ENCODE data around the gene NFKB2. TPM values are rescaled to one million over a fixed set of nuclear protein-coding genes. Genes with fewer than 3 reads are reported as not detected.

NFKB2 gene
- total and polyA plus RNA-seq, 10 donors = 34.7 to 161 (median 57.1) TPM

DNA sequence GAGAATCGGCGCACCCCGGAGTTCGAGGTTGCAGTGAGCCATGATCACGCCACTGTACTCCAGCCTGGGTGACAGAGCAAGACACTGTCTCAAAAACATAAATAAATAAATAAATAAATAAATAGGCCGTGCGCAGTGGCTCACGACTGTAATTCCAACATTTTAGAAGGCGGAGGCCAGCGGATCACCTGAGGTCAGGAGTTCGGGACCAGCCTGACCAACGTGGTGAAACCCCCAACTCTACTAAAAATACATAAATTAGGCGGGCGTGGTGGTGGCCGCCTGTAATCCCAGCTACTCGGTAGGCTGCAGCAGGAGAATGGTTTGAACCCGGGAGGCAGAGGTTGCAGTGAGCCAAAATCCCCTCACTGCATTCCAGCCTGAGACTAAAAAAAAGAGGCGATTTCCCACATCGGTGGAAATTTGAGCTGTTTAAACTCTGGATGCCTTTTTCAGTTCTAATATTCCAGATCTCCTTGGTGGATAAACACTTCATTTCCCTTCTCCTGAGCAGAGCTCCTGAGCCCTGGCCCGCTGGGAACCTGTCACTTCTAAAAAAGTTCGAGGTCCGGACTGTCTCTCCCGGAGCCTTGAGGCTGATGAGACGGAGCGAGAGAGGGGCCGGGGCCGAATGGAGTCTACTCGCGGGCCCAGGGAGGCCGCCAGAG is 2.0 kb upstream of the NFKB2 start:
- Histone ChIP-seq H3K27me3 (replicated peaks in 1 of 7) (no peaks in the 10 kb centered on the region), H3K4me3 (peak overlapping the region; percentile 67 to 95 (median 84)), H3K4me1 (peaks cover 23 to 58% (median 38%) of the 10 kb centered on the region in 6 donors), H3K9me3 (no peaks in the 10 kb centered on the region), H3K27ac (peak overlapping the region; percentile 88 to 100 (median 99)), H3K36me3 (peaks cover 0 to 23% (median 21%) of the 10 kb centered on the region in 6 donors)
- intact Hi-C loops (cut with DNase I; ENCODE audit: low total_unique reads) = loop anchor here (10.0 kb wide), 2 partner anchors 81 to 191 kb away; no protein-coding TSS in a partner anchor
- WGBS, 5 donors = 30 to 36% (median 34%) methylated on average over 29 to 30 of the region's 30 CpGs
- TF ChIP-seq POLR2A (IDR thresholded peaks at IDR 0.05) (no peak), POLR2AphosphoS5 (IDR thresholded peaks at IDR 0.05) (no peak)
- TF ChIP-seq, protein P1, sequence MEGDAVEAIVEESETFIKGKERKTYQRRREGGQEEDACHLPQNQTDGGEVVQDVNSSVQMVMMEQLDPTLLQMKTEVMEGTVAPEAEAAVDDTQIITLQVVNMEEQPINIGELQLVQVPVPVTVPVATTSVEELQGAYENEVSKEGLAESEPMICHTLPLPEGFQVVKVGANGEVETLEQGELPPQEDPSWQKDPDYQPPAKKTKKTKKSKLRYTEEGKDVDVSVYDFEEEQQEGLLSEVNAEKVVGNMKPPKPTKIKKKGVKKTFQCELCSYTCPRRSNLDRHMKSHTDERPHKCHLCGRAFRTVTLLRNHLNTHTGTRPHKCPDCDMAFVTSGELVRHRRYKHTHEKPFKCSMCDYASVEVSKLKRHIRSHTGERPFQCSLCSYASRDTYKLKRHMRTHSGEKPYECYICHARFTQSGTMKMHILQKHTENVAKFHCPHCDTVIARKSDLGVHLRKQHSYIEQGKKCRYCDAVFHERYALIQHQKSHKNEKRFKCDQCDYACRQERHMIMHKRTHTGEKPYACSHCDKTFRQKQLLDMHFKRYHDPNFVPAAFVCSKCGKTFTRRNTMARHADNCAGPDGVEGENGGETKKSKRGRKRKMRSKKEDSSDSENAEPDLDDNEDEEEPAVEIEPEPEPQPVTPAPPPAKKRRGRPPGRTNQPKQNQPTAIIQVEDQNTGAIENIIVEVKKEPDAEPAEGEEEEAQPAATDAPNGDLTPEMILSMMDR (IDR thresholded peaks at IDR 0.05 in 8 of 11, conservative IDR thresholded peaks at IDR 0.05 in 3 of 11) = peak in 9 of 11 experiments; percentile 95 to 99 (median 98)
- DNase-seq = peak; percentile 82

DNA sequence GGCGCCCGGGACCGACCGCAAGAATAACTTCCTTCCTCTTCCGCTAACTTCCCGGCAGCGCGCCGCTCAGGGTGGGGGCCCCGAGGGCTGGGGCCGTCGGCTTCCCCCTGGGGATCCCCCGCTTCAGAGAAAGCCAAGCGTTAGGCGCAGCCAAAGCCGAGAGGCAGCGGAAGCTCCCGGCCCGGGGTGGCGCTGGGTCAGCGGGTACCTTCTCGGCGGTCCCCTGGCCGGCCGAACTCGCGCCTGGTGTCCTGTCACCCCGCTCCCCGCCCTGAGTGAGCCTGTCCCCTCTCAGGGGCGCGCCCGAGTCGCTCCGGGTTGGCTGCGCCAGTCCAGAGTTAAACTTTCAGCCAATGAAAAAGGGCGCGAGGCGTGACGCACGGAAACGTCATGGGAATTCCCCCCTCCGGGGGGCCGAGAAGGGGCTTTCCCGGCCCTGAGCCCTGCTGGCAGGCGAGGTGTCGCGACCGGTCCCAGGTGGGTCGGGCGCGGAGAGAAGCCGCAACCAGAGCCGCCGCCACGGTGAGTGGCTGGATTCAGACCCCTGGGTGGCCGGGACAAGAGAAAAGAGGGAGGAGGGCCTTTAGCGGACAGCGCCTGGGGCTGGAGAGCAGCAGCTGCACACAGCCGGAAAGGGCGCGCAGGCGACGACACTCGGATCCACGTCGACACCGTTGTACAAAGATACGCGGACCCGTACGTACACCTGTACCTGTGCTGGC is 1.3 kb upstream of the NFKB2 start:
- peak overlapping the region; percentile 67 to 95 (median 84) for H3K4me3 ChIP-seq
- TF ChIP-seq, protein P1 (IDR thresholded peaks at IDR 0.05 in 8 of 11, conservative IDR thresholded peaks at IDR 0.05 in 3 of 11) = peak in 9 of 11 experiments; percentile 14 to 97 (median 57)
- TF ChIP-seq POLR2A (IDR thresholded peaks at IDR 0.05) (peak; percentile 66 to 79 (median 77)), POLR2AphosphoS5 (IDR thresholded peaks at IDR 0.05) (peak; percentile 94 to 96 (median 94))
- peaks cover 28 to 65% (median 45%) of the 10 kb centered on the region in 6 donors for H3K4me1 ChIP-seq
- WGBS, 5 donors = 0 to 1% (median 0%) methylated on average over 57 to 71 of the region's 71 CpGs
- H3K27ac ChIP-seq = peak overlapping the region; percentile 88 to 100 (median 99)
- peaks cover 0 to 28% (median 24%) of the 10 kb centered on the region in 6 donors for H3K36me3 ChIP-seq
- H3K27me3 ChIP-seq (replicated peaks in 1 of 7) = no peaks in the 10 kb centered on the region
- no peaks in the 10 kb centered on the region for H3K9me3 ChIP-seq
- peak; percentile 99 for DNase-seq
- intact Hi-C loops (cut with DNase I; ENCODE audit: low total_unique reads) = loop anchor here (10.0 kb wide), 2 partner anchors 81 to 191 kb away; no protein-coding TSS in a partner anchor

DNA sequence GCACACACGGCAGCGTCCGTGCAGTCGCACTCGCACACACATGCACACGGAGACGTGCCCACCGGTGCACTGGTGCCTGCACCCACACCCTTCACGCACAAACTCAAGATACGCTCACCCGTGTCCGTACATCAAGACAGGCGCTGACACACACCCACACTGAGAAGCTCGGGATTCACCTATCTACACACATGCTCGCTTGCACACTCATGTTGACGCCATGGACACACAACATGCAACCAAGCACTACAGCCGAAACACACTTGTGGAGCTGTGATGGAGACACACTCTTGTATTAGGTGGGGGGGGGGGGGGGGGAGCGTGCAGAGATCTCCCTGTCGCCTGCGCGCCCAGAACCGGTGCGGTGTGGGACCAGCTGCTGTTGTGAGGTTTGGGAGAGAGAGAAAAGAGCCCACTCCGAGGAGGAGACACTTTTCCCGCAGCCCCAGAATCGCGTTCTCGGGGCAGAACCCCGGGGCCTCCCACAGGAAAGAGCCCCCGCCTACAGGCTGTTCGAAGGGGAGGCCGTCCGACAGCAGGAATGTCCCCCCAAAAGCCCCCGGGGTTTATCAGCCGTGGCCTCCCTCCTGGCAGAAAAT is 605 bp upstream of the NFKB2 start:
- Histone ChIP-seq H3K27ac (peak overlapping the region; percentile 88 to 100 (median 99)), H3K4me3 (peak overlapping the region; percentile 67 to 95 (median 84)), H3K36me3 (peaks cover 0 to 31% (median 25%) of the 10 kb centered on the region in 6 donors), H3K4me1 (peaks cover 32 to 71% (median 52%) of the 10 kb centered on the region in 6 donors), H3K27me3 (replicated peaks in 1 of 7) (no peaks in the 10 kb centered on the region), H3K9me3 (no peaks in the 10 kb centered on the region)
- intact Hi-C loops (cut with DNase I; ENCODE audit: low total_unique reads) = loop anchor here (10.0 kb wide), 2 partner anchors 80 to 190 kb away; no protein-coding TSS in a partner anchor
- 0 to 1% (median 0%) methylated on average over 16 to 35 of the region's 35 CpGs for WGBS, 5 donors
- TF ChIP-seq POLR2A (IDR thresholded peaks at IDR 0.05) = peak in 1 of 3 donors; percentile 4
- no peak for TF ChIP-seq POLR2AphosphoS5 (IDR thresholded peaks at IDR 0.05)
- DNase-seq = no peak

DNA sequence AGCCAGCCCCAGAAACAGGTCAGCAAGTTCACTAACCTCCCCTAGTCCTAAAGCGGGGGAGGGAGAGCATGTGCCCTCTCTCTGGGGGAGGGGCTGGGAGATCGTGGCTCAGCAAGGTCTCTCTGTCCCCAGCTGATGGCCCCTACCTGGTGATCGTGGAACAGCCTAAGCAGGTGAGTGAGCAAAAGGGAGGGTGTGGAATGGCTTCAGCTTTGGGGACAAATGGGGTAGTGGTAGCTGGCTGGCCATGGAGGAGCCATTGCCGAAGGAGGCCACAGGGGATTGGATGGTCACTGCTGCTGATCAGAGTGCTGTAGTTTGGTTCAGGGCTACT is 779 bp downstream of the NFKB2 start:
- DNase-seq = no peak
- 35 to 52% (median 44%) methylated on average over 4 of the region's 4 CpGs for WGBS, 5 donors
- H3K27ac ChIP-seq = peak overlapping the region; percentile 88 to 100 (median 99)
- peaks cover 36 to 83% (median 59%) of the 10 kb centered on the region in 6 donors for H3K4me1 ChIP-seq
- H3K4me3 ChIP-seq = peak overlapping the region; percentile 67 to 95 (median 84)
- peaks cover 0 to 45% (median 39%) of the 10 kb centered on the region in 6 donors for H3K36me3 ChIP-seq
- no peaks in the 10 kb centered on the region for H3K9me3 ChIP-seq
- TF ChIP-seq POLR2AphosphoS5 (IDR thresholded peaks at IDR 0.05) (no peak), POLR2A (IDR thresholded peaks at IDR 0.05) (no peak)
- TF ChIP-seq, protein P1 (IDR thresholded peaks at IDR 0.05 in 8 of 11, conservative IDR thresholded peaks at IDR 0.05 in 3 of 11) = no peak
- H3K27me3 ChIP-seq (replicated peaks in 1 of 7) = no peaks in the 10 kb centered on the region
- intact Hi-C loops (cut with DNase I; ENCODE audit: low total_unique reads) = loop anchor here (10.0 kb wide), 2 partner anchors 79 to 189 kb away; no protein-coding TSS in a partner anchor

All from spleen (tissue), 11 donors.